Transverse colon (tissue), 4 donors: ENCODE results near the gene POMGNT2. TPM values are rescaled to one million over a fixed set of nuclear protein-coding genes. Genes with fewer than 3 reads are reported as not detected.

Source experiments
- DNase-seq: peaks from one replicate; pipeline ENCODE4 v3.0.0-alpha.2; 2019
- H3K27ac ChIP-seq, 4 donors: fragments of 200-600 bp; sonication (generic); 2 replicates each; pipeline ENCODE4 v1.5.1; 2016 to 2018; ENCODE audit warnings: inconsistent platforms in 4 of 4
- H3K27me3 ChIP-seq: fragments of 200-600 bp; sonication (generic); 2 replicates; pipeline ENCODE4 v1.5.1; 2017; ENCODE audit warnings: inconsistent platforms
- H3K36me3 ChIP-seq, 4 donors: fragments of 200-600 bp; sonication (generic); 2 replicates each; pipeline ENCODE4 v1.5.1; 2017 to 2019; ENCODE audit warnings: inconsistent platforms in 4 of 4
- H3K4me1 ChIP-seq, 4 donors: fragments of 200-600 bp; sonication (generic); 2 replicates each; pipeline ENCODE4 v1.5.1; 2017 to 2020; ENCODE audit warnings: inconsistent platforms in 4 of 4
- H3K4me3 ChIP-seq, 4 donors: fragments of 200-600 bp; sonication (generic); 1 replicate in 1 of 4; 2 replicates in 3 of 4; pipeline versions ENCODE4 v1.5.1 to v1.6.1; 2017 to 2019; ENCODE audit warnings: inconsistent platforms in 4 of 4
- H3K9me3 ChIP-seq, 2 donors: fragments of 200-600 bp; sonication (generic); 2 replicates each; pipeline ENCODE4 v1.5.1; 2017 to 2019; ENCODE audit warnings: inconsistent platforms in 2 of 2
- EP300 ChIP-seq: sonication (generic); formaldehyde crosslinking; IDR thresholded peaks from one replicate; pipeline ENCODE4 v1.6.1; 2017; ENCODE audit warnings: antibody characterized with exemption, low read depth
- POLR2A ChIP-seq: fragments of 450-650 bp; IDR thresholded peaks from one replicate; pipeline ENCODE4 v1.6.1; 2016; ENCODE audit warnings: antibody characterized with exemption, mild to moderate bottlenecking, moderate library complexity
- POLR2AphosphoS5 ChIP-seq, 3 donors: sonication (generic); formaldehyde crosslinking; IDR thresholded peaks; one replicate each; pipeline ENCODE4 v1.6.1; 2016; ENCODE audit warnings: antibody characterized with exemption in 3 of 3
- WGBS, 2 donors: methylation state at CpG; one replicate each; pipeline ENCODE4 v1.1.5; 2018; ENCODE audit warnings: low coverage in 1 of 2; 5-methylcytosine and 5-hydroxymethylcytosine counted together
- in situ Hi-C, 4 donors: fragments of 200-750 bp; cut with MboI; loops; one replicate each; pipeline versions ENCODE4 v1.15.0 to v1.15.1; 2017; ENCODE audit warnings: low sequenced_read_pairs in 3 of 4, low pct_ligation_motif_present in 1 of 4, low pct_unique_long_range_greater_than_20kb in 1 of 4
- intact Hi-C: fragments of 100-400 bp; cut with DNase I; formaldehyde crosslinking; loops from one replicate; pipeline ENCODE4 v1.15.1; 2023; ENCODE audit warnings: low total_unique reads
- total RNA-seq, 4 donors: library from RNA; depleted of rRNA; stranded (reverse); fragments of >200 nt; gene quantifications; one replicate each; pipeline ENCODE4 v1.1.0, GENCODE V29; 2016
- TF ChIP-seq, protein P1 (sequence below), 5 experiments: fragments of 200-600 bp in 3 of 5; fragments of 450-650 bp in 2 of 5; sonication (generic) in 3 of 5; IDR thresholded peaks; 1 replicate in 2 of 5; 2 replicates in 3 of 5; pipeline ENCODE4 v1.5.1; 2016 to 2017; ENCODE audit warnings: antibody characterized with exemption in 5 of 5, inconsistent platforms in 3 of 5, mild to moderate bottlenecking in 2 of 5, moderate library complexity in 1 of 5

The POMGNT2 gene
- total RNA-seq, 4 donors from 2014 or later: 3.2 to 7.8 (median 5.9) TPM

DNA sequence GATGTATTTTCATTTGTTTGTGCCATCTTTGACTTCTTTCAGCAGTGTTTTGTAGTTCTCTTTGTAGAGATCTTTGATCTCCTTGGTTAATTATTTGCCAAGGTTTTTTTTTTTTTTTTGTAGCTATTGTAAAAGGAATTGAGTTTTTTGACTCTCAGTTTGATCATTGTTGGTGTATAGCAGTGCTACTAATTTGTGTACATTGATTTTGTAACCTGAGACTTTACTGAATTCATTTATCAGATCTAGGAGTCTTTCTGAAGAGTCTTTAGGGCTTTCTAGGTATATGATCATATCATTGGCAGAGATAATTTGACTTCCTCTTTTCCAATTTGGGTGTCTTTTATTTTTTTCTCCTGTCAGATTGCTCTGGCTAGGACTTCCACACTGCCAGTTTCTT is 42.2 kb upstream of the POMGNT2 start:
- Histone ChIP-seq H3K4me3 (no peak overlapping the region), H3K27ac (no peak overlapping the region), H3K36me3 (no peaks in the 10 kb centered on the region), H3K4me1 (peaks cover 0 to 5% (median 0%) of the 10 kb centered on the region in 4 donors), H3K9me3 (no peaks in the 10 kb centered on the region), H3K27me3 (peaks cover 15% of the 10 kb centered on the region)
- TF ChIP-seq, protein P1, sequence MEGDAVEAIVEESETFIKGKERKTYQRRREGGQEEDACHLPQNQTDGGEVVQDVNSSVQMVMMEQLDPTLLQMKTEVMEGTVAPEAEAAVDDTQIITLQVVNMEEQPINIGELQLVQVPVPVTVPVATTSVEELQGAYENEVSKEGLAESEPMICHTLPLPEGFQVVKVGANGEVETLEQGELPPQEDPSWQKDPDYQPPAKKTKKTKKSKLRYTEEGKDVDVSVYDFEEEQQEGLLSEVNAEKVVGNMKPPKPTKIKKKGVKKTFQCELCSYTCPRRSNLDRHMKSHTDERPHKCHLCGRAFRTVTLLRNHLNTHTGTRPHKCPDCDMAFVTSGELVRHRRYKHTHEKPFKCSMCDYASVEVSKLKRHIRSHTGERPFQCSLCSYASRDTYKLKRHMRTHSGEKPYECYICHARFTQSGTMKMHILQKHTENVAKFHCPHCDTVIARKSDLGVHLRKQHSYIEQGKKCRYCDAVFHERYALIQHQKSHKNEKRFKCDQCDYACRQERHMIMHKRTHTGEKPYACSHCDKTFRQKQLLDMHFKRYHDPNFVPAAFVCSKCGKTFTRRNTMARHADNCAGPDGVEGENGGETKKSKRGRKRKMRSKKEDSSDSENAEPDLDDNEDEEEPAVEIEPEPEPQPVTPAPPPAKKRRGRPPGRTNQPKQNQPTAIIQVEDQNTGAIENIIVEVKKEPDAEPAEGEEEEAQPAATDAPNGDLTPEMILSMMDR (IDR thresholded peaks at IDR 0.05): no peak
- TF ChIP-seq POLR2A: no peak
- DNase-seq: no peak
- intact Hi-C loops: no loop called here
- in situ Hi-C loops: no loop called here

DNA sequence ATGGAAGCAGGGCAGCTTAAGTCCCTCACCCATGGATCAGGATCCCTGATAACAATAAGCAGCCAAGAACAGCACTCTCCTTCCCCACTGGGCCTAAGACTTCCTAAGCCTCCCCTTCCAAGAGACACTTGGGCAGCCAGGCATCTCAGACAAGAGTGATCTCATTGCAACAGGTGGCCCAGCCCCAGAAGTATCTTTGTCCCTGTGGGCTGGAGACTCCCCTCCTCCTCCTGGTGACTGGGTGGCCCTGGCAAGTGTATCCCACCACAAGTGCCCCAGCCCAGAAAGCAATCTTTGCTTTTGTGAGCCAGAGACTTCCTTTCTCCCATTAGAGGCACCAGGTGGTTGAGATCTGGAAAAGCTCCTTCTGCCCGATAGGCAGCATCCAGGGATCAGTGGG is 40.7 kb upstream of the POMGNT2 start:
- intact Hi-C loops: no loop called here
- in situ Hi-C loops: no loop called here
- WGBS, 2 donors: 95% methylated on average over 1 of the region's 1 CpG; no CpG with 5 or more reads in 1 of the 2 donors
- Histone ChIP-seq H3K4me3 (no peak overlapping the region), H3K9me3 (no peaks in the 10 kb centered on the region), H3K27me3 (peaks cover 2% of the 10 kb centered on the region), H3K36me3 (no peaks in the 10 kb centered on the region), H3K4me1 (no peaks in the 10 kb centered on the region), H3K27ac (no peak overlapping the region)
- TF ChIP-seq, protein P1 (IDR thresholded peaks at IDR 0.05): no peak
- no peak for TF ChIP-seq EP300
- TF ChIP-seq POLR2A: no peak
- TF ChIP-seq POLR2AphosphoS5 (IDR thresholded peaks at IDR 0.05): no peak
- DNase-seq: no peak

DNA sequence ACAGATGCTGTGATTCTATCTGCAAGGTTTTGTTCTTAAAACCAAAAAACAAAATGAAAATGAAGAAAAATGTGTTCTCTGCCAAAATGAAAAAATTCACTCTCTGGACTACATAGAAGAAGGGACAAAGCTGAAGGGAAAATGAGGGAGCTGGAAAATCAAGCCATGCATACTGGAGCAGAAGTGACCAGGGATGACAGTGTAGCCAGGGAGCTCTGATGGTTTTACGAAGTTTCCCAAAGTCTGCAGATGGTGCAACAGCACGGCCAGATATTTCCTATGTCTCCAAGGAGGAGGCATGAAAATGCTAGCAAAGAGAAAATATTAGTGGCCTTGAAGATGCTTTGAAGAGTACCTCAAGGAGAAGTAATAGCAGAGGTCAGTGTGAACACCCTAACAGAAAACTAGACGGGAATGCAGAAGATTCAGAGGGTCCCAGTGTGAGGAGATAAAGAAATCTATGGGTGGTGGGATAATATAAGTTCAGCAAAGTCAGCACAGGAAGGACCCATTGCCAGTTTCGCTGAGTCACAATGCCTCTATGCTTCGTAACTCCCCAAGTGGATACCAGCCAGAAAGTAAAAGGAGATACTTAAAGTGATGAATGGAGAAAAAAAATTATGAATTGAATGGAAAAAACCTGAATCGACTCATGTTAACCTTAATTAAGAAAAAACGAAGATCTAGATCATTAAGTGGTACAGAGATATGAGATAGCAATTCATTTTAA is 39.0 kb upstream of the POMGNT2 start:
- Histone ChIP-seq H3K4me1 (no peaks in the 10 kb centered on the region), H3K27ac (no peak overlapping the region), H3K4me3 (no peak overlapping the region), H3K36me3 (no peaks in the 10 kb centered on the region), H3K27me3 (no peaks in the 10 kb centered on the region), H3K9me3 (no peaks in the 10 kb centered on the region)
- intact Hi-C loops: no loop called here
- no peak for DNase-seq
- in situ Hi-C loops: no loop called here
- 70 to 71% methylated on average over 7 of the region's 7 CpGs for WGBS, 2 donors
- no peak for TF ChIP-seq POLR2AphosphoS5 (IDR thresholded peaks at IDR 0.05)
- TF ChIP-seq, protein P1 (IDR thresholded peaks at IDR 0.05): no peak
- no peak for TF ChIP-seq POLR2A
- TF ChIP-seq EP300: no peak

DNA sequence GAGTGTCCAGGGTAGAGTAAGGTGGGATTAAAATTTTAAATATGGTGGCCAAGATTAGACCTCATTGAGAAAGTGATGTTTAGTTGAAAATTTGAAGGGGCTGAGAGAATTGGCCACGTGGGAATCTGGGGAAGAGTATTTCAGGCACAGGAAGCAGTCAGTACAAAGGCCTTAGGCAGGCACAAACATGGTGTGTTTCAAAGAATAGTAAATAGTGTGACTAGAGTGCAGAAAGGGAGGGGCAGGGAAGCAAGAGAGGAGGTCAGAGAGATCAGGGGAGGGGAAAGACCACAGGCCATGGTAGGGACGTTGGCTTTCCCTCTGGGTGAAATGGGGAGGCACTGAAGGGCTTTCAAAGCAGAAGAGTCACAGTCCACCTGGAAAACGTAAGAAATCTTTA is 36.6 kb upstream of the POMGNT2 start:
- DNase-seq: no peak
- in situ Hi-C loops: no loop called here
- TF ChIP-seq POLR2A (no peak), EP300 (no peak), POLR2AphosphoS5 (IDR thresholded peaks at IDR 0.05) (no peak)
- TF ChIP-seq, protein P1 (IDR thresholded peaks at IDR 0.05): no peak

More for the DNA sequence above, 36.6 kb upstream of the POMGNT2 start:
- H3K4me1 ChIP-seq: no peaks in the 10 kb centered on the region
- no peak overlapping the region for H3K4me3 ChIP-seq
- H3K9me3 ChIP-seq: no peaks in the 10 kb centered on the region
- WGBS, 2 donors: 8 to 27% methylated on average over 2 to 3 of the region's 3 CpGs
- H3K27me3 ChIP-seq: no peaks in the 10 kb centered on the region
- H3K27ac ChIP-seq: no peak overlapping the region
- intact Hi-C loops: no loop called here
- H3K36me3 ChIP-seq: no peaks in the 10 kb centered on the region
